ENCODE results near the gene ANP32B. TPM values are rescaled to one million over a fixed set of nuclear protein-coding genes. Genes with fewer than 3 reads are reported as not detected.
A peak's percentile ranks its signal among the peaks of the same experiment; 100 is the strongest.

Gene ANP32B
- total and polyA plus RNA-seq, 2 donors (not counting 1 experiment from before 2014, with no cell fraction given) = 17.6 to 138 TPM

DNA sequence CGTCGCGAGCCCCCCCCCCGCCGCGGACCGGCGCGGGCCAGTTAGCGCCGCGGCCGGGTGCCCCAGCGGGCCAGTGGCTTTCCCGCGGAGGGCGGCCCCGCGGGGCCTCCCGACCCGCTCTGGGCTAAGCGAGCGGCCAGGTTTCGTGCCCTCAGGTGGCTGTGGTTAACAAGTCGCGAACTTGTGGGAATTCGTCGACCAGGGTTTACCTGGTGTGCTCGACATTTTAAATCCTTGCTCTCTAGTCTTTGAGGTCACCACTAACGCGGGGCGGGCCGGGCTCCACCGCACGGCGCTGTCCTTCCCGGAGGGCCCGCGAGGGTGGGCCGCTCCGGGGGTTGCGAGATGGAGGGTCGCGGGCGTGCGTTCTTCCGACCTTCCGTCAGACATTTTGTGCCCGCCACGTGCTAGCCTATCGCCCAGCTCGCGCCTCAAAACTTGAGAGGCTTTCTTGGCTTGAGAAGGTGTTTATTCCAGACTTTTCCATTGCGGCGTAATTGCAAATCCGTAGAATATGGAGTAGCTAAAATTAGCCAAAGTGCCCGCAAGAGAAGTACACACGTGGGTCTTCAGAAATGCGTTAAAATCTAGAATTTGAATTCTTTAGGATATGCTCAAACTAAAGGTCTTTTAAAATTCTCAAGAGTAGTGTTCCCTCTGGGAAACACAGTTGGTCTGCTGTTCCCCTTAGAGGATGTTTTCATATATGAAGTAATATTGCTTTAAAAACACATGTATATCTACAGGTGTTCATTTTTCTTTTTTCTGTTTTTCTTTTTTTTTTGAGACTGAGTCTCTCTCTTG lies 2.1 kb downstream of the ANP32B start:
- intact Hi-C loops (cut with micrococcal nuclease) = loop anchor here (2.0 to 10.0 kb wide), 5 partner anchors 278 to 1570 kb away; partner anchors contain the start of genes NCBP1, TDRD7, TSTD2 and XPA
- 2% methylated on average over 55 of the region's 59 CpGs for WGBS (ENCODE audit: insufficient coverage)

More for the DNA sequence above, 2.1 kb downstream of the ANP32B start:
- no peaks in the 10 kb centered on the region for H3K27me3 Mint-ChIP-seq
- H3K4me1 ChIP-seq (ENCODE audit: control insufficient read depth in 2 of 2, insufficient read depth in 2 of 2, low read length in 2 of 2) = peaks cover 40 to 49% of the 10 kb centered on the region in 2 donors
- H3K4me2 ChIP-seq (replicated peaks; ENCODE audit: low read depth, low read length, poor library complexity, severe bottlenecking) = peak overlapping the region; percentile 88
- CTCF ChIA-PET = interaction anchor here (0.8 to 5.3 kb wide), 5 partner anchors 25 to 63 kb away, joined by 3 to 45 read pairs (median 6); partner anchors contain the start of gene TRMO
- peak overlapping the region; percentile 89 for H3K9ac ChIP-seq (ENCODE audit: low read length)
- no peaks in the 10 kb centered on the region for H3K9me3 Mint-ChIP-seq (ENCODE audit: insufficient read depth)
- H3K27ac Mint-ChIP-seq = peak overlapping the region; percentile 59
- H3K27ac ChIP-seq (ENCODE audit: low read length in 2 of 2) = peak overlapping the region; percentile 90 to 93
- H3K36me3 ChIP-seq (replicated peaks in 1 of 2; ENCODE audit: control extremely low read depth in 1 of 2, control insufficient read depth in 1 of 2, extremely low read depth in 1 of 2, insufficient read depth in 2 of 2, low read length in 1 of 2) = no peaks in the 10 kb centered on the region
- POLR2A ChIA-PET = interaction anchor here (0.9 to 1.7 kb wide), 3 partner anchors 71 to 270 kb away, joined by 3 to 4 read pairs (median 4); partner anchors contain the start of genes NANS and TBC1D2
- no peak for DNase-seq
- peak overlapping the region; percentile 91 for H2AFZ ChIP-seq (ENCODE audit: insufficient read depth, low read depth, low read length, poor library complexity, severe bottlenecking)
- H3K27me3 ChIP-seq (replicated peaks in 1 of 4; ENCODE audit: control extremely low read depth in 1 of 4, control insufficient read depth in 3 of 4, insufficient read depth in 4 of 4, low read length in 3 of 4) = no peaks in the 10 kb centered on the region
- ATAC-seq (ENCODE audit: low read depth) = no peak
- TF ChIP-seq, protein P1, sequence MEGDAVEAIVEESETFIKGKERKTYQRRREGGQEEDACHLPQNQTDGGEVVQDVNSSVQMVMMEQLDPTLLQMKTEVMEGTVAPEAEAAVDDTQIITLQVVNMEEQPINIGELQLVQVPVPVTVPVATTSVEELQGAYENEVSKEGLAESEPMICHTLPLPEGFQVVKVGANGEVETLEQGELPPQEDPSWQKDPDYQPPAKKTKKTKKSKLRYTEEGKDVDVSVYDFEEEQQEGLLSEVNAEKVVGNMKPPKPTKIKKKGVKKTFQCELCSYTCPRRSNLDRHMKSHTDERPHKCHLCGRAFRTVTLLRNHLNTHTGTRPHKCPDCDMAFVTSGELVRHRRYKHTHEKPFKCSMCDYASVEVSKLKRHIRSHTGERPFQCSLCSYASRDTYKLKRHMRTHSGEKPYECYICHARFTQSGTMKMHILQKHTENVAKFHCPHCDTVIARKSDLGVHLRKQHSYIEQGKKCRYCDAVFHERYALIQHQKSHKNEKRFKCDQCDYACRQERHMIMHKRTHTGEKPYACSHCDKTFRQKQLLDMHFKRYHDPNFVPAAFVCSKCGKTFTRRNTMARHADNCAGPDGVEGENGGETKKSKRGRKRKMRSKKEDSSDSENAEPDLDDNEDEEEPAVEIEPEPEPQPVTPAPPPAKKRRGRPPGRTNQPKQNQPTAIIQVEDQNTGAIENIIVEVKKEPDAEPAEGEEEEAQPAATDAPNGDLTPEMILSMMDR (IDR thresholded peaks at IDR 0.05) = no peak
- no peak for TF ChIP-seq EZH2 (IDR thresholded peaks at IDR 0.05; ENCODE audit: borderline replicate concordance, insufficient read depth, low read depth, low read length, poor library complexity, severe bottlenecking)
- peaks cover 52% of the 10 kb centered on the region for H3K4me1 Mint-ChIP-seq
- peak overlapping the region in 4 of 5 experiments; percentile 55 to 97 (median 87) for H3K4me3 ChIP-seq (ENCODE audit: control extremely low read depth in 1 of 5, extremely low read depth in 1 of 5, insufficient read depth in 1 of 5, low read depth in 2 of 5, low read length in 4 of 5)
- peak overlapping the region; percentile 84 for H3K4me3 Mint-ChIP-seq
- H3K79me2 ChIP-seq (ENCODE audit: control insufficient read depth, insufficient read depth, low read length) = peaks cover 55% of the 10 kb centered on the region
- peaks cover 0 to 6% (median 0%) of the 10 kb centered on the region in 3 donors for H3K9me3 ChIP-seq (ENCODE audit: control extremely low read depth in 1 of 3, control insufficient read depth in 2 of 3, insufficient read depth in 1 of 3, low read length in 2 of 3)
- H4K20me1 ChIP-seq (ENCODE audit: control insufficient read depth, insufficient read depth, low read length, poor library complexity, severe bottlenecking) = no peaks in the 10 kb centered on the region

Measured in B cell (primary cell).